Stimulated activated CD4-positive, alpha-beta T cell treated with anti-CD3 and anti-CD28 coated beads, Interleukin-15, amount 100 ng/mL, for 1 hour (primary cell): ENCODE results near the gene MTUS2.

Experiments used
- DNase-seq, 2 donors: peaks; one replicate each; pipeline ENCODE4 v3.0.0-alpha.2; 2020; ENCODE audit warnings: low read depth in 1 of 2, low spot score in 1 of 2

MTUS2 gene

GRCh38 chr13:29537736-29538651 lies 717.9 kb downstream of the MTUS2 start:
- DNase-seq, result no peak

- no peak for DNase-seq
Measured at GRCh38 chr13:29538652-29539040, 718.5 kb downstream of the MTUS2 start.

GRCh38 chr13:29539856-29540255 lies 719.7 kb downstream of the MTUS2 start:
- no peak for DNase-seq

GRCh38 chr13:29540334-29540733 lies 720.2 kb downstream of the MTUS2 start:
- no peak for DNase-seq

GRCh38 chr13:29540799-29541198 lies 720.7 kb downstream of the MTUS2 start:
- no peak for DNase-seq

- no peak for DNase-seq
Measured at GRCh38 chr13:29541400-29541799, 721.3 kb downstream of the MTUS2 start.

- DNase-seq, result no peak
Measured at GRCh38 chr13:29542381-29542780, 722.2 kb downstream of the MTUS2 start.

GRCh38 chr13:29543230-29544215 lies 723.4 kb downstream of the MTUS2 start:
- peak in 1 of 2 donors; percentile 24 for DNase-seq

- DNase-seq, result no peak
Measured at GRCh38 chr13:29545988-29546387, 725.8 kb downstream of the MTUS2 start.

GRCh38 chr13:29546662-29547061 lies 726.5 kb downstream of the MTUS2 start:
- DNase-seq, result no peak

- no peak for DNase-seq
Measured at GRCh38 chr13:29547153-29547552, 727.0 kb downstream of the MTUS2 start.

GRCh38 chr13:29548722-29549121 lies 728.6 kb downstream of the MTUS2 start:
- no peak for DNase-seq

- no peak for DNase-seq
Measured at GRCh38 chr13:29550430-29550988, 730.4 kb downstream of the MTUS2 start.

- DNase-seq, result no peak
Measured at GRCh38 chr13:29551214-29551613, 731.1 kb downstream of the MTUS2 start.
